ENCODE data around the gene PLCB3. TPM values are rescaled to one million over a fixed set of nuclear protein-coding genes. Genes with fewer than 3 reads are reported as not detected.
A peak's percentile ranks its signal among the peaks of the same experiment; 100 is the strongest.

The PLCB3 gene
- total RNA-seq, 1 experiment from 2014 or later = 34.6 TPM

GRCh38 chr11:64243236-64243854 is 8.0 kb upstream of the PLCB3 start:
- peaks cover 25% of the 10 kb centered on the region for H3K4me1 Mint-ChIP-seq (ENCODE audit: insufficient read depth, unreplicated experiment)
- H3K27me3 Mint-ChIP-seq (ENCODE audit: insufficient read depth, unreplicated experiment) = no peaks in the 10 kb centered on the region
- ChIA-PET POLR2A (interaction anchor here (0.5 to 10.8 kb wide), 13 partner anchors 8 to 92 kb away, joined by 3 to 122 read pairs (median 5); partner anchors contain the start of genes CATSPERZ, DNAJC4, ESRRA and NUDT22), CTCF (interaction anchor here (0.6 to 3.1 kb wide), 9 partner anchors 9 to 89 kb away, joined by 3 to 27 read pairs (median 4); partner anchors contain the start of genes CATSPERZ, ESRRA, PLCB3 and PRDX5)
- peaks cover 42% of the 10 kb centered on the region for H3K36me3 Mint-ChIP-seq (ENCODE audit: insufficient read depth, unreplicated experiment)
- no peaks in the 10 kb centered on the region for H3K9me3 Mint-ChIP-seq (ENCODE audit: unreplicated experiment)
- peak overlapping the region; percentile 93 for H3K4me3 Mint-ChIP-seq (ENCODE audit: unreplicated experiment)
- H3K27ac Mint-ChIP-seq (ENCODE audit: low read depth, unreplicated experiment) = peak overlapping the region; percentile 70
- DNase-seq (ENCODE audit: unreplicated experiment) = no peak
- intact Hi-C loops (cut with micrococcal nuclease) = no loop called here
- TF ChIP-seq CTCF (IDR thresholded peaks at IDR 0.05; ENCODE audit: unreplicated experiment) = no peak
- BruUV-seq (replicated peaks) = no TSS peak

- H3K4me3 Mint-ChIP-seq (ENCODE audit: unreplicated experiment) = peak overlapping the region; percentile 93
- peaks cover 25% of the 10 kb centered on the region for H3K4me1 Mint-ChIP-seq (ENCODE audit: insufficient read depth, unreplicated experiment)
- no peak for TF ChIP-seq CTCF (IDR thresholded peaks at IDR 0.05; ENCODE audit: unreplicated experiment)
- CTCF ChIA-PET = interaction anchor here (0.6 to 3.1 kb wide), 6 partner anchors 8 to 74 kb away, joined by 3 to 27 read pairs (median 8); partner anchors contain the start of genes CATSPERZ, ESRRA, FERMT3 and PLCB3
- no peaks in the 10 kb centered on the region for H3K27me3 Mint-ChIP-seq (ENCODE audit: insufficient read depth, unreplicated experiment)
- no peak for DNase-seq (ENCODE audit: unreplicated experiment)
- no TSS peak for BruUV-seq (replicated peaks)
- peaks cover 37% of the 10 kb centered on the region for H3K36me3 Mint-ChIP-seq (ENCODE audit: insufficient read depth, unreplicated experiment)
- H3K27ac Mint-ChIP-seq (ENCODE audit: low read depth, unreplicated experiment) = peak overlapping the region; percentile 70
- intact Hi-C loops (cut with micrococcal nuclease) = no loop called here
- no peaks in the 10 kb centered on the region for H3K9me3 Mint-ChIP-seq (ENCODE audit: unreplicated experiment)
- POLR2A ChIA-PET = interaction anchor here (0.6 to 10.8 kb wide), 8 partner anchors 13 to 1413 kb away, joined by 3 to 122 read pairs (median 16); partner anchors contain the start of genes CATSPERZ, DNAJC4, ESRRA and NUDT22
Observed at GRCh38 chr11:64244107-64244506, 7.2 kb upstream of the PLCB3 start.

GRCh38 chr11:64244966-64245365 is 6.4 kb upstream of the PLCB3 start:
- intact Hi-C loops (cut with micrococcal nuclease) = no loop called here
- no peak for DNase-seq (ENCODE audit: unreplicated experiment)
- POLR2A ChIA-PET = interaction anchor here (0.6 to 10.8 kb wide), 22 partner anchors 11 to 1698 kb away, joined by 3 to 122 read pairs (median 9); partner anchors contain the start of genes AHNAK, BAD, CATSPERZ and DNAJC4
- CTCF ChIA-PET = interaction anchor here (0.6 to 3.1 kb wide), 10 partner anchors 9 to 311 kb away, joined by 3 to 27 read pairs (median 4); partner anchors contain the start of genes CATSPERZ, ESRRA and FERMT3
- Mint-ChIP-seq H3K4me1 (ENCODE audit: insufficient read depth, unreplicated experiment) (peaks cover 20% of the 10 kb centered on the region), H3K4me3 (ENCODE audit: unreplicated experiment) (peak overlapping the region; percentile 93), H3K36me3 (ENCODE audit: insufficient read depth, unreplicated experiment) (peaks cover 31% of the 10 kb centered on the region), H3K27ac (ENCODE audit: low read depth, unreplicated experiment) (peak overlapping the region; percentile 69), H3K9me3 (ENCODE audit: unreplicated experiment) (no peaks in the 10 kb centered on the region), H3K27me3 (ENCODE audit: insufficient read depth, unreplicated experiment) (no peaks in the 10 kb centered on the region)
- no TSS peak for BruUV-seq (replicated peaks)
- no peak for TF ChIP-seq CTCF (IDR thresholded peaks at IDR 0.05; ENCODE audit: unreplicated experiment)

- Mint-ChIP-seq H3K27ac (ENCODE audit: low read depth, unreplicated experiment) (peak overlapping the region; percentile 69), H3K4me1 (ENCODE audit: insufficient read depth, unreplicated experiment) (peaks cover 16% of the 10 kb centered on the region), H3K27me3 (ENCODE audit: insufficient read depth, unreplicated experiment) (no peaks in the 10 kb centered on the region), H3K4me3 (ENCODE audit: unreplicated experiment) (peak overlapping the region; percentile 93), H3K36me3 (ENCODE audit: insufficient read depth, unreplicated experiment) (peaks cover 27% of the 10 kb centered on the region), H3K9me3 (ENCODE audit: unreplicated experiment) (no peaks in the 10 kb centered on the region)
- TF ChIP-seq CTCF (IDR thresholded peaks at IDR 0.05; ENCODE audit: unreplicated experiment) = no peak
- CTCF ChIA-PET = interaction anchor here (0.6 to 3.1 kb wide), 11 partner anchors 10 to 404 kb away, joined by 3 to 27 read pairs (median 4); partner anchors contain the start of genes CATSPERZ, ESRRA and FERMT3
- intact Hi-C loops (cut with micrococcal nuclease) = no loop called here
- DNase-seq (ENCODE audit: unreplicated experiment) = peak; percentile 53
- POLR2A ChIA-PET = interaction anchor here (0.6 to 10.8 kb wide), 22 partner anchors 11 to 1698 kb away, joined by 3 to 122 read pairs (median 6); partner anchors contain the start of genes AHNAK, BAD, CATSPERZ and DNAJC4
- no TSS peak for BruUV-seq (replicated peaks)
Observed at GRCh38 chr11:64245401-64245796, 5.9 kb upstream of the PLCB3 start.
